ENCODE data around the gene PIK3C2G.

GRCh38 chr12:18361433-18361832, 100.1 kb downstream of the PIK3C2G start:
- TF ChIP-seq CTCF (IDR thresholded peaks at IDR 0.05) (no peak), POLR2A (IDR thresholded peaks at IDR 0.05) (no peak), EP300 (IDR thresholded peaks at IDR 0.05) (no peak)

All from tibial nerve (tissue), 4 donors.